ENCODE results near the gene NRIP1. TPM values are rescaled to one million over a fixed set of nuclear protein-coding genes. Genes with fewer than 3 reads are reported as not detected.
A peak's percentile ranks its signal among the peaks of the same experiment; 100 is the strongest.

NRIP1 gene
- polyA plus RNA-seq, 3 donors, result 4.3 to 28.2 (median 23.5) TPM

GRCh38 chr21:14955936-14956520, 108.8 kb downstream of the NRIP1 start:
- no peaks in the 10 kb centered on the region for H3K79me2 ChIP-seq (ENCODE audit: insufficient read depth, low read length)
- H3K27me3 Mint-ChIP-seq (ENCODE audit: low read depth in 3 of 3), result no peaks in the 10 kb centered on the region
- no peaks in the 10 kb centered on the region for H3K27me3 ChIP-seq (ENCODE audit: control insufficient read depth in 2 of 2, insufficient read depth in 2 of 2, low read length in 2 of 2)
- no peaks in the 10 kb centered on the region for H3K4me1 Mint-ChIP-seq
- no peak overlapping the region for H3K27ac Mint-ChIP-seq
- intact Hi-C loops (cut with micrococcal nuclease), result no loop called here
- H3K36me3 ChIP-seq (replicated peaks in 1 of 2; ENCODE audit: control insufficient read depth in 1 of 2, insufficient read depth in 2 of 2, low read length in 2 of 2), result no peaks in the 10 kb centered on the region
- no peak for DNase-seq
- TF ChIP-seq CTCF (IDR thresholded peaks at IDR 0.05), result no peak
- peak overlapping the region in 1 of 2 donors; percentile 28 for H3K4me3 Mint-ChIP-seq
- H3K9me3 ChIP-seq (replicated peaks in 1 of 2; ENCODE audit: control insufficient read depth in 1 of 2, insufficient read depth in 1 of 2, low read length in 2 of 2), result no peaks in the 10 kb centered on the region
- H3K4me3 ChIP-seq (replicated peaks in 1 of 3; ENCODE audit: low read depth in 2 of 3, low read length in 3 of 3), result no peak overlapping the region
- no peaks in the 10 kb centered on the region for H4K20me1 ChIP-seq (ENCODE audit: insufficient read depth, low read length)
- no peak overlapping the region for H3K4me2 ChIP-seq (replicated peaks; ENCODE audit: extremely low read depth, low read length, poor library complexity, severe bottlenecking)
- no peak overlapping the region for H3K9ac ChIP-seq (ENCODE audit: insufficient read depth, low read length, poor library complexity, severe bottlenecking)
- H3K36me3 Mint-ChIP-seq, result no peaks in the 10 kb centered on the region
- no peak overlapping the region for H2AFZ ChIP-seq (ENCODE audit: insufficient read depth, low read depth, low read length, poor library complexity, severe bottlenecking)
- no peaks in the 10 kb centered on the region for H3K9me3 Mint-ChIP-seq
- no peaks in the 10 kb centered on the region for H3K4me1 ChIP-seq (ENCODE audit: control insufficient read depth in 1 of 2, insufficient read depth in 2 of 2, low read length in 2 of 2)
- WGBS (ENCODE audit: insufficient coverage), result 92% methylated on average over 2 of the region's 6 CpGs
- no peak overlapping the region for H3K27ac ChIP-seq (ENCODE audit: low read depth in 1 of 2, low read length in 2 of 2)

- no peak overlapping the region for H3K27ac ChIP-seq (ENCODE audit: low read depth in 1 of 2, low read length in 2 of 2)
- peaks cover 0 to 3% of the 10 kb centered on the region in 2 donors for H3K9me3 ChIP-seq (replicated peaks in 1 of 2; ENCODE audit: control insufficient read depth in 1 of 2, insufficient read depth in 1 of 2, low read length in 2 of 2)
- 100% methylated on average over 2 of the region's 4 CpGs for WGBS (ENCODE audit: insufficient coverage)
- no peak for DNase-seq
- Mint-ChIP-seq H3K4me1 (no peaks in the 10 kb centered on the region), H3K36me3 (no peaks in the 10 kb centered on the region), H3K27ac (no peak overlapping the region), H3K27me3 (ENCODE audit: low read depth in 3 of 3) (no peaks in the 10 kb centered on the region), H3K9me3 (peaks cover 0 to 6% (median 0%) of the 10 kb centered on the region in 7 donors), H3K4me3 (no peak overlapping the region)
- H3K27me3 ChIP-seq (ENCODE audit: control insufficient read depth in 2 of 2, insufficient read depth in 2 of 2, low read length in 2 of 2), result no peaks in the 10 kb centered on the region
- TF ChIP-seq CTCF (IDR thresholded peaks at IDR 0.05), result no peak
- no peaks in the 10 kb centered on the region for H3K4me1 ChIP-seq (ENCODE audit: control insufficient read depth in 1 of 2, insufficient read depth in 2 of 2, low read length in 2 of 2)
- no peaks in the 10 kb centered on the region for H4K20me1 ChIP-seq (ENCODE audit: insufficient read depth, low read length)
- intact Hi-C loops (cut with micrococcal nuclease), result no loop called here
- H3K4me3 ChIP-seq (replicated peaks in 1 of 3; ENCODE audit: low read depth in 2 of 3, low read length in 3 of 3), result no peak overlapping the region
- no peak overlapping the region for H2AFZ ChIP-seq (ENCODE audit: insufficient read depth, low read depth, low read length, poor library complexity, severe bottlenecking)
- H3K4me2 ChIP-seq (replicated peaks; ENCODE audit: extremely low read depth, low read length, poor library complexity, severe bottlenecking), result no peak overlapping the region
- no peak overlapping the region for H3K9ac ChIP-seq (ENCODE audit: insufficient read depth, low read length, poor library complexity, severe bottlenecking)
- H3K36me3 ChIP-seq (replicated peaks in 1 of 2; ENCODE audit: control insufficient read depth in 1 of 2, insufficient read depth in 2 of 2, low read length in 2 of 2), result no peaks in the 10 kb centered on the region
- H3K79me2 ChIP-seq (ENCODE audit: insufficient read depth, low read length), result no peaks in the 10 kb centered on the region
Measured at GRCh38 chr21:14952916-14953315, 111.9 kb downstream of the NRIP1 start.

Measured in CD14-positive monocyte (primary cell).